Activated naive CD8-positive, alpha-beta T cell treated with anti-CD3 and anti-CD28 coated beads, Interleukin-2, amount 50 U/mL, for 24 hours (primary cell): Measurements from ENCODE around the gene SIGLEC12.
A peak's percentile ranks its signal among the peaks of the same experiment; 100 is the strongest.

Experiments
- ATAC-seq: fragments of 150-1000 bp; cut with Tn5 transposase; one replicate; pipeline ENCODE4 v1.10.0; 2021
- DNase-seq: peaks from one replicate; pipeline ENCODE4 v3.0.0; 2021
- H3K27ac Mint-ChIP-seq: one replicate; pipeline ENCODE4 v1.8.0; 2021; ENCODE audit warnings: mild to moderate bottlenecking, mixed read lengths
- H3K27me3 Mint-ChIP-seq: one replicate; pipeline ENCODE4 v1.8.0; 2021; ENCODE audit warnings: mixed read lengths
- H3K36me3 Mint-ChIP-seq: one replicate; pipeline ENCODE4 v1.8.0; 2021; ENCODE audit warnings: low read depth, mixed read lengths
- H3K4me1 Mint-ChIP-seq: one replicate; pipeline ENCODE4 v1.8.0; 2021; ENCODE audit warnings: mixed read lengths
- H3K4me3 Mint-ChIP-seq: one replicate; pipeline ENCODE4 v1.8.0; 2021; ENCODE audit warnings: mild to moderate bottlenecking, moderate library complexity, mixed read lengths
- H3K9me3 Mint-ChIP-seq: one replicate; pipeline ENCODE4 v1.8.0; 2021; ENCODE audit warnings: mixed read lengths

The SIGLEC12 gene

GRCh38 chr19:51441410-51442390, 59.9 kb downstream of the SIGLEC12 start:
- H3K27me3 Mint-ChIP-seq = peaks cover 7% of the 10 kb centered on the region

More at GRCh38 chr19:51441410-51442390, 59.9 kb downstream of the SIGLEC12 start:
- ATAC-seq (peak; percentile 87), DNase-seq (peak; percentile 86)
- Mint-ChIP-seq H3K4me1 (peaks cover 72% of the 10 kb centered on the region), H3K9me3 (peaks cover 7% of the 10 kb centered on the region), H3K27ac (peak overlapping the region; percentile 100), H3K36me3 (peaks cover 13% of the 10 kb centered on the region), H3K4me3 (peak overlapping the region; percentile 78)
